ENCODE measurements around the gene ANKRD12.
"Not testable (repeated sequence)": the region's sequence is repeated elsewhere in the genome, so short reads cannot be mapped to it uniquely, and the experiment has no call there.

ANKRD12 gene

DNA sequence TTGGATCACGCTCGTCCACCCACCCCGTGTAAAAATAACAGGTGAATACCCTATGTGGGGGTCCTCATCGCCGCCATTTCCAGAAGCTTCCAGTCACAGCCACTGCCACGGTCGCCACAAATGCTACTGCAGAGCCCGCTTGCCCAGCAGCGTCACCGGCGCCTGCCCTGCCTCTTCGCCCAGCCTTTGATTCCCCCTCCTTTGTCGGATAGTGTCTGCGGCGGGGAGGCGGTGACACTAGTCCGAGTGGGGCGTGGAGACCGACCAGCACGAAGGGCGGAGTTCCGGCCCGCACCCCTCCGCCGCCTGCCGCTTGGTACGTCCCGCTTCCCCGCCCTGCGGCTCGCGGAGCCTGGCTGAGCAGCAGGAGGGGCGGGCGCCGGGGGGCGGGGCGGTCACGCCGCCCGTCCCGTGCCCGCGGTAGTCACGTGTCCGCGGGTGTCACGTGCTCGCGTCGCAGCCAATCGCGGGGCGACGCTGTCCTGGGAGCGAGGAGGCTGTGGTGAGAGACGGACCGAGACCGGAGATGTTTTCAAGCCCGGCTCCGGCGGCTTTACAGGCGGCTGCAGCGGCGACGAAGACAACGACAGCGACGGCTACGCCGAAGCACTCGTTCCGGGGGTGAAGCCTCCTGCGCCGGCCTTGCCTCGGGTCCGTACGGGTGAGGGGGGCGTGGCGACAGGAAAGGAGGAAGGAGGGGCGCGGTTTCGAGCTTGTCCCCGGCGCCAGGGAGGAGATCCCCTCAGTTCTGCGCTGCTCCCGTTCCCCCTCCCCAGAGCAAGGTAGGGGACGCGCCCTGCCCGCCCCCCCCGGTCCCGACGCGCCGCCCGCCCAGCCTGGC is at the start of gene ANKRD12:
TSS of gene ANKRD12 (plus strand) at position 467 of the 841 bp plus-strand sequence. CDS start 45,652 bp downstream, outside the sequence.
- DNase-seq (ENCODE audit: low read depth) = peak; percentile 99

DNA sequence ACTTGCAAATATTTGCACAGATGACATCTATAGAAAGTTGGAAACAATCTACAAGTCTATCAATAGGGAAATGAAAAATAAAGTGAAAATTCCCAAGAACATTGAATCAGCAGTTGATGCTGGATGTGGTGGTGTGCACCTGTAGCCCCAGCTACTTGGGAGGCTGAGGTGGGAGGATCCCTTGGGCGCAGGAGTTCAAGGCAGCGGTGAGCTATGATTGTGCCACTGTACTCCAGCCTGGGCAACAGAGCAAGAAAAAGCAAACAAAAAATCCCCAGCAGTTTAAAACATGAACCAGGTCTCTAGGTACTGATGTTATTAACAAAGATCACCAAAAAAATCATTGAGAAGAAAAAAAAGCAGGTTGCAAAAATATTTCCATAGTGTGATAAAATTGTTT is 49.4 kb upstream of the ANKRD12 start:
- DNase-seq (ENCODE audit: low read depth) = no peak

DNA sequence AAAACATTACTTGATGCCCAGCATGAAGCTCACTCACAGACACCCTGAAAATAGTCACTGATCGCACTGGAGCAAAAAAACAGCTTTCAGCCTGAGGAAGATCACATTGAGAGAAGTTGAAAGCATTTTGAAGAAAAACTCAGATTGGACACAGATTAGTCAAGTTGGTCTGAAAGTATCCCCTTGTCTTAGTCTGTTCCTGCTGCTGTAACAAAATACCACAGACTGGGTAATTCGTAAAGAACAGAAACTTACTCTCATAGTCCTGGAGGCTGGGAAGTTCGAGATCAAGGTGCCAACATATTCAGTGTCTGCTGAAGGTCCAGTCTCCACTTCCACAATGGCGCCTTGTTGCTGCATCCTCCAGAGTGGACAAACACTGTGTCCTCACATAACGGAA is 48.3 kb upstream of the ANKRD12 start:
- DNase-seq (ENCODE audit: low read depth) = no peak

DNA sequence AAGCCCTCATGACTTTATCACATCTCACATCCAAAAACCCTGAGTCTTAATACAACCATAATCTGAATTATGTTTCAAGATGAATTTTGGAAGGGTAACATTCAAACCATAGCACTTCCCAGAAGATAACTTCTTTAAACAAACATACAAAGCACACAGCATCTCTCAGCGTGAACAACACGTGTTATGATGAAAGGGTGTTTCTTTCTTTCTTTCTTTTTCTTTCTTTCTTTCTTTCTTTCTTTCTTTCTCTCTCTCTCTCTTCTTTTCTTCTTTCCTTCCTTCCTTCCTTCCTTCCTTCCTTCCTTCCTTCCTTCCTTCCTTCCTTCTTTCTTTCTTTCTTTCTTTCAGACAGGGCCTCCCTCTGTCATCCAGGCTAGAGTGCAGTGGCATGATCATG is 47.9 kb upstream of the ANKRD12 start:
- not testable (repeated sequence) for DNase-seq (ENCODE audit: low read depth)

DNA sequence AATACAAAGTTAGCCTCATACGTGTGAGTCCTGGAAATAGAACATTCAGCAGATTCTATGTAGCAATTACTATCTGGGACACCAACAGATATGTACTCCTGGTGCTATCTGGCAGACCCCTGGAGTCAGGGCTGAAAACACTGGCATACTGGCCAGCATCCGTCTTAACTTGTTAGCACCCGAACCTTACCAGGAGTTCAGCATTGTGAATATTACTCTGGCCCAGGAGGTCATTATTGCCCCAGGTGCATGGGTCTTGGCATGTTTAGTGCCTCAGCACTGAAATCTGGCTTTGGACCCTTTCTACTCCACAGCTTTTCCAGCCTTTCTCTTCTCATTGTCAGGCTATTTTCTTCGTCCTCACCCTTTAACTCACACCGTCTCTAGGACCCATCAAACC is 46.0 kb upstream of the ANKRD12 start:
- no peak for DNase-seq (ENCODE audit: low read depth)

DNA sequence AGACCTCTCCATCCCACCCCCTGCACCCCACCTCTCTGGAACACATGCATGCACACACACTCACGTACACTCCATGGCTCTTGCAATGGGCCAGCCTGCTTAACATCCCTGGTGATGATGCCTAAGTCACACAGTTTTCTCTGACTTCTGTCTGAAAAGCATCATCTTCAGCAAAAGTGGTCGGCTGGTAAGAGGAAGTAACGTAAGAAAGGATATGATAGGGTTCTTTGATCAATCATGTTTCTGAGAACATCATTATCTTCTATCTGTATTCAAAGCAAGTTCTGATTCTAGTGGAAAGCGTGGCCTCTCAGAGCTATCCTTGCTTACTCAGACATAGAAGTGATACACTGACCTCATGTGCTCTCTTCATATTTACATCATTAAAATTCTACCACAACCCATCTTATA is 45.5 kb upstream of the ANKRD12 start:
- no peak for DNase-seq (ENCODE audit: low read depth)

DNA sequence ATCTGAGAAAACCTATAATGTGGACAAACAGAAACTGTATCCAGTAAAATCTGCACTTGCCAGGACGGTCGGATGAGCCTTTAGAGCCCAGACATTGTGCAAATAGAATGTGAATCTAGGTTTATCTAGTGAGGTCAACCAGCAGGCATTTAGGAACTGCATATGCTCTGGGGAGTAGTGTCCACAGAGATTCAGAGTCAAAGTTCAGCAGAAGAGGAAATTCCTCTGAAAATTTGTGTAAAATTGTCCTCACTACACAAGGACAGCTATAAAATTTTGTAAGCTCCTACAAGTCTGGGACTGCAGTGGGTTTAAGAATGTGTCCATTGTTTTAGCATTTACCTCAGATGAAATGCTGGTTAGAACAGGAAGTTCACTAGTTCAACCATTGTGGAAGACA is 43.9 kb upstream of the ANKRD12 start:
- no peak for DNase-seq (ENCODE audit: low read depth)

DNA sequence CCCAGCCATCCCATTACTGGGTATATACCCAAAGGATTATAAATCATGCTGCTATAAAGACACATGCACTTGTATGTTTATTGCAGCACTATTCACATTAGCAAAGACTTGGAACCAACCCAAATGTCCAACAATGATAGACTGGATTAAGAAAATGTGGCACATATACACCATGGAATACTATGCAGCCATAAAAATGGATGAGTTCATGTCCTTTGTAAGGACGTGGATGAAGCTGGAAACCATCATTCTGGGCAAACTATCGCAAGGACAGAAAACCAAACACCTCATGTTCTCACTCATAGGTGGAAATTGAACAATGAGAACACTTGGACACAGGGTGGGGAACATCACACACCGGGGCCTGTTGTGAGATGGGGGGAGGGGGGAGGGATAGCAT is 43.5 kb upstream of the ANKRD12 start:
- not testable (repeated sequence) for DNase-seq (ENCODE audit: low read depth)

DNA sequence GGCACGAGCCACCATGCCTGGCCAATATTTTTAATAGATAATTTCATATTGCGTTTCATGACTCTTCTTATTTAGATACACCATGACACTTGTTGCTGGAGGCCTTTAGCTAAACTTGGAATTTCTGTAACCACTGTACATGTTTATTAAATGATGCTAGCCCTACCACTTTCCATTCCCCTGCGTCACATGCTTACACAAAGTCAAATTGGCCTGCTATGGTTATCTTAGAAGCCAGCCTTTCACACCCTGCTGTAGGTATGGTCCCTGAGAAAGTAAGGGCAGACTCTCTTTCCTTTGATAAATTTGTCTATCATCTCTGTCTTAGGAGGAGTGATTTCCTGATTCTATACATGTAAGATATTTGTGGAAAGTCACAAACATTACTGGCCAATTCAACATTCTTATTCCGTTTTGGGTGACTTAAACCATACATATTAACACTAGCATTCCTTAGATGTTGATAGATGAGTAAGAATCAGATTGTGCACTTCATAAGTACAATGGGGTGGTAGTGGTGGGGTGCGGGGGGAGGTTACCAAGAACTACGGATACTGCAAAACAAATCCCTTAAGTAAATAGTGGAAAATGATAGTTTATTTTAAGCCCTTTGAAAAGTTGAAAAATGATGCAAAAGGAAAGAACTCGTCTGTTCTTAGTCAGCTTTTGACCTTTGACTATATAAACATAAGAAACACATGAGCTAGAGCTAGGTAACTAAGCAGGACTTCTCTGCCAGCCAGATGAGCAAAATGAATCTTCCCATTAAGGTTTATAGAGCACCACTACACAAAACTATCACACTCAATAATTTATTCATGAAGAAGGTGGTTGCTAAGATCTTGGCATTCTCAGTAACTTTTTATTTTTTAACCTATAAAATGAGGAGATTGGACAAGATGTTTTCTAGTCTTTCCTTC is 42.0 kb upstream of the ANKRD12 start:
- DNase-seq (ENCODE audit: low read depth) = no peak

DNA sequence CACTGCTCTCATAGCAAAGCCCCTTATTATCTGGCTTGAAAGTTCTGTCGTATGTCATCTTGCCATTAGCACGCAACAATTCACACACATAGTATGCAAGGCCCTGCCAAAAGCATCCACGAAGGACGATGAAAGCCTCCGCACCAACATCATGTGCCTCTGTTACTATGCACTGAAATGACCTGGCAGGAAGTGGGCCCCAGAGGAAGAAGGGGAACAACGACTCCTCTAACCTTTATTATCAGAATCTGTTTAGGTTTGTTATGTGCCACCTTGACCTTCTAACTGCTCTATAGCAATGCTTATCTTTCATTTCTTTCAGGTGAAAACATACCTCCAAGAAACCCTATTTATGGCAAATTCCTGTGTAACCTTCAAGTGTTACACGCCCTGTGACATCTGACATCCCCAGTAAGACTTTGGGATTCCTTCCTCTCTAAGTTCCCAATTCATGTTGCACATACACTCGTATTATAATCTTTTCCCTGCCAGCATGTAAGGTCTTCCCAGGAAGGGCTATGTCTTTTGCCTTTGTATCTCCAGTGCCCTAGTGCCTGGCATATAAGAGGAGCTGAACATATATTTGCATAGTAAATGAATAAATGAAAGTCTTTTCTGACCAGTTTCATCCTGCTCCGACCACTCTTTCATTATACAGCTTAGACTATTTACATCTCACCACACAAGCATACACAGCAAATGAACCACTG is 41.1 kb upstream of the ANKRD12 start:
- DNase-seq (ENCODE audit: low read depth) = no peak

DNA sequence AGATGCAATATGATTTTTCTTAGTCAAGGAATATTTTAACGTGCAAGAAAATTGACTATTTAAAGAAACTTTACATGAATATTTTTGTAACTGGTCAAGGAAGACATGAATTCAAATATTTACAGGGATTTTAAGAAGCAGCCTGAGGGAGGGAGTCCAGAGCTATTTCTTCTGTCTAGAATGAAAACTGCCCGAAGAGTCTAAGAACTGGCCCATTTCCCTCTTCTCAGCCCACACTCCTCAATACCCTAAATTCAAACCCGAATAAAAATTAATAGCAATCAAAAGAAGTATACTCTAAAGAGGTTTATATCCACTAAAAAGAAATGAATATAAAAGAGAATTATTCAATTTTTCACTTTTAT is 40.6 kb upstream of the ANKRD12 start:
- DNase-seq (ENCODE audit: low read depth) = no peak

DNA sequence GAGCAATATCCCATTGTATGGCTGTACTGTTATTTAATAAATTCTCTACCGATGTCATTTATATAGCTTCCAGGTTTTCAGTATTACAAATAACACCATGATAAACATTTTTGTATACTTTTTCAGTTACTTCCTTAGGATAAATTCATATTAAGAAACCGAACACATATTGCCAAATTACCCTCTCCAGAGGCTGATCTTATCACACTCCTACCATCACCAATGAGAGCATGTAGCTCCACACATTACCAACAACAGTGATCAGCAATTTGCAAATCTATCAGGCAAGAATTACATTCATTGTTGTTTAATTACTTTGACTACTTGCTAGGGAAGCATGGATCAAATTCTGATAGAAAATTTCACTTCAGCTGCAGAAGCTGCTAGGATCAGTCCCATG is 39.9 kb upstream of the ANKRD12 start:
- no peak for DNase-seq (ENCODE audit: low read depth)

DNA sequence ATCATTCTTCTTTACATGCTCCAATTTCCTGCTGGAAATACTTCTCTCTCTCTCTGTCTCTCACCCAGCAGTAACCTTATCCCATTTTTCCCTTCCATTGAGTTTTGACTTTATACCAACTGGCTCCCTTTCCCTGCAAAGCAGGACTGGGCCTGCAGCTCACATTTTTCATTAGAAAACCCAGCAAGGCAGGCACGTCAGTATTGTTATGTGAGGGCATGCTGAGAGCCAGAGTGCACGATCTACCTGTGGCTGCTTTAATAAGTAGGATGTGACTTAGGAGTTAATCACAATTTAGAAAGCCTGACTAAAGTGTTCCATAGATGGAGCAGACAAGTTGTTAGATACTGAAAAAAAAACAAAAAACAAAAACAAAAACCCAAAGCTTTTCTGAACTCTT is 39.2 kb upstream of the ANKRD12 start:
- DNase-seq (ENCODE audit: low read depth) = no peak

DNA sequence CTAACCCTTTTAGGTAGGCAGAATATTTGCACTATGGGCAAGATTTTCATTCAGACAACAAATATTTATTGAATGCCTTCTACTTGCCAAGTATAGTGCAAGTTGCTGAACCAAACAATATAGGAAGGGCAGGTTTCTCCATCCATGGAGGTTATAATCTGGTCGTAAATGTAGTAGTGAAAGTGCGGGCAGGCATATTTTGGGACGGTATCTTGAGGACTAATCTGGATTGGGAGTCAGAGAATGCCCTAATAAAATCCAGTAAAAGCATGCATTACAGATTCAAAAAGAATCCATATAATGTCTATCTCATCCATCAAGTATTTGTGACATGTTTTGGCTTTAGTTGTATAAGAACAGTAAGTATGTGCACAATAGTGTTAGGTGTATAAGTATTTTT is 35.8 kb upstream of the ANKRD12 start:
- no peak for DNase-seq (ENCODE audit: low read depth)

DNA sequence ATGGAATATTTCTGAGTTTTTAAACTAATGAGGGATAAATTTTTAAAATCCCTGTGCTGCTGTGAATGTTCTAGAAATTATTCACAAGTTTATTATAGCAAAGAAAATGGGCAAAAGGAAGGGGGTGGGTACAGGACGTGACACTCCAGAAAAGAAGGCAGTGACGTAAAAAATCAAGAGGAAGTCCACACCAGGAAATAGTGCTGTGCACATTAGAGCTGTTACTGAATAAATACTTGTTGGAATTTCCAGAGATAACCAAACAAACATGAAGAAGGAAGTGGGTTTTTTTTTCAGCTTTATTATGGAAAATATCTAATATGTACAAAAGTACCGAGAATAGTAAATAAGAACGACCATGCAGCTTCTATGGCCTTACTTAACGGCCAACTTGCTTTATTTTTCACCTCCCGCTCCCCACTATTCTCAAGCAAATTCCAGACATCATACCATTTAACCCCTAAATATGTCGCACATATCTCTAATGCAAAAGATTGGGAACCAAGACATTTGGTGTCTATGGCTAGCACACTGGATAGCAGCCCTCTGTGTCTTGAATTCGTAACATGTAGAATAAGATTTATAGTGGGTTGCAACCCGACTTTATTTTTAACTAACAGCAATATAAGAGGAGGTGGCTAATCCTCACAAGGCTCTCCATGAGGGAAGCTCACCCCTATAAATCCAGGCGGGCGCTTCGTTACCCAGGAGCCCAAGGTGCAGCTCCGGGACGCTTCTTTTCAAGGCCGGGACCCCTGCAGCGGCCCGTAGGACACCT is 34.7 kb upstream of the ANKRD12 start:
- no peak for DNase-seq (ENCODE audit: low read depth)

DNA sequence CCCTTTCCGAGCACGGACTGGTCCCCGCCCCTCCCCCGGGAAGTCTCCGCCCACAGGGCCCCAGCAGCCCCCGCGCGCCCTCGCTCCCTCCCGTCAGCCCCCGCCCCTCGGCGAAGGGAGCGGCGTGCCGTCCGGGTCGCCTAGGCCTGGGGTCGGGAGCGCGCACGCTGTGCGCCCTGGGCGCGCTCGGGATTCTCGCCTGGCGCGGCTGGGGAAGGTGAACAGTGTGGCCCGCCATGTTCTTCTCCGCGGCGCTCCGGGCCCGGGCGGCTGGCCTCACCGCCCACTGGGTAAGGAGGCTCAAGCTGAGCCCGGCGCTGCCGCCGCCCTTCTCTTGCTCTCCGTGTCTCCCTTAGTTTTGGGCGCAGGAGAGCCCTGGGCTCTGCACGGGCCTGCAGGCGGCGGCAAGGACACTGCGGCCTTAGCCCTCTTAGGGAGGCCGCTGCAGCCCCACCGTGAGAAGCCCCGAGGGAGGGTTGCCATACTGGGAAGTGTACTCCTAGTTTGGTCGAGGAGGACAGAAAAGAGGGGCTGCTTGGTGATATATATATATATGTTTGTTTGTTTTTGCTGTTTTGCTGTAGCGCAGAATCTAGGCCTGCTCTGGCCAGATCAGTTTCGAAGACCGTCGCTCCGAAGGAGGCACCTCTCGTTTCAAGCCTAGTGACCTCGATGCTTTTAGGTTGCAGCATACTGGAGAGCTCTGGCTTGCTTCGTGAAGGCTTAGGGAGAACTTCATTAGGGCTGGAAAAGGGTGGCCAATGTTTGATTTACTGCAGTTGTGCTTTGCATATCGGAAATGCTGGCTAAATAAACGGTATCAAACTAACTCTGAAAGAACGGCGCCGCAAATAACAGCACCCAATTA is 33.8 kb upstream of the ANKRD12 start, which contains the start of gene NDUFV2:
TSS of gene NDUFV2 (plus strand) at position 192 of the 868 bp plus-strand sequence. CDS start at position 237, 45 bp downstream.
- peak; percentile 99 for DNase-seq (ENCODE audit: low read depth)

DNA sequence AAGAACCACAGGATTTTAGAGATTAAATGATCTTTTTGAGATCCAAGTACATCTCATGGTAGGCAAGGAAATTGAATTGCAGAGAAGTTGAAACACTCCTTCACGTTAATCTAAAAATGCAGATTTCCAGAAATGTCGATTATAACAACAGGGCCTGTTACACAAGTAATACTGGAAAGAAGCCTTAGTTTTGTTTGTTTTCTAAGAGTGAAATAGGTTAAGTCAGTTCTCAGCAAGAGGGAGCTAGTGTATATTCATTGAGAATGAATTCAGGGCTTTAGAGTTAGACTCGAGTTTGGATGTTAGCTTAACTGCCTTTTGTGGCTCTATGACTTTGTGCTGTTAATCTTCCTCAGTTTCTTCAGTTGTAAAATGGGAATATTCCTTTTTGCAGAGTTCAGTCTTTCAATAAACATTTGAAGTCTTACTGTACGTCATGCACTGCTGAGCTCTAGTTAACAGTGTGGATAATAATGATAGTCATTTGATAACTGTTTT is 33.2 kb upstream of the ANKRD12 start:
- no peak for DNase-seq (ENCODE audit: low read depth)

DNA sequence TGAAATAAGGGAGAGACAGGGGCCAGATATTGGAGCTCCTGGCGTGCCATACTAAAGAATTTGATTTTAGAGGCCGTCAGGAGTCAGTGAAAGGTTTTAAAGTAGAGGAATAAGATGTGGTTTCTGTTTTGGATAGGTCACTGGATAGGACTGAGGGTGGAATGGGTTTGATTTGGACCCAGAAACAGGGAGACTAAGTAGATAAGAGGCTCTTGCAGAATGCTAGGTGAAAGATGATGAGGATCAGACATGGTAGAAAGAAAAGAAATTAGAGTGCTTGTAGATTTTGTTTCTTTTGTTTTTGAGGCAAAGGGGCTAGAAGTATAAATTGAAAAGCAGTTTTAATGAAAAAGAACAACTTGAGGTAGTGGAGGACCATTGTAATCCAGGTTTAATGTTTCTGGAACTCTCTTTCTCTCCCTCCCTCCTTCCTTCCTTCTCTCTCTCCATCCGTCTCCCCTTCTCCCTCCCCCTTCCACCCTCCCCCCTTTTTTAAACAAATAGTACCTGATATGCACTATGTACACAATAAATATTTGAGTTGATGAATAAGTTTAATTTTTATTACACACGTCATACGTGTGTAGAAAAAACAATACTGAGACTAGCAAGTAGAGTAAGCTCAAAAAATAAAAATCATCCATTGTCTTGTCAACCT is 32.2 kb upstream of the ANKRD12 start:
- no peak for DNase-seq (ENCODE audit: low read depth)

DNA sequence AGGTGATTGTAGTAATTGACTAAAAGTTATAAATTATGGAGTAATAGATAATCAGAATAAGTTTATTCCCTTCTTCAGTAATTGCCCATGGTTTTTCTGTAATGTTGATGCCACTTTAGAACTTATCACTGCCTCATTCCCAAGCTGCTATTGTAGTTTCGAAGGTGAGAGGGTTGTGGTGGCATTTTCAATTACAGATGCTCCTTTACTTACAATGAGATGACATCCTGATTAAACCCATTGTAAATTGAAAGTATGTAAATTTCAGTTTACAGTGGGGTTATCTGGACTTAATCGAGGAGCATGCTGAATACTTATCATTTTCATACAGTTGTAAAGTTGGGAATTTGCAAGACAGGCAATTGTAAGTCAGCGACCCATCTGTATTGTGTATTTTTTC is 31.2 kb upstream of the ANKRD12 start:
- no peak for DNase-seq (ENCODE audit: low read depth)

DNA sequence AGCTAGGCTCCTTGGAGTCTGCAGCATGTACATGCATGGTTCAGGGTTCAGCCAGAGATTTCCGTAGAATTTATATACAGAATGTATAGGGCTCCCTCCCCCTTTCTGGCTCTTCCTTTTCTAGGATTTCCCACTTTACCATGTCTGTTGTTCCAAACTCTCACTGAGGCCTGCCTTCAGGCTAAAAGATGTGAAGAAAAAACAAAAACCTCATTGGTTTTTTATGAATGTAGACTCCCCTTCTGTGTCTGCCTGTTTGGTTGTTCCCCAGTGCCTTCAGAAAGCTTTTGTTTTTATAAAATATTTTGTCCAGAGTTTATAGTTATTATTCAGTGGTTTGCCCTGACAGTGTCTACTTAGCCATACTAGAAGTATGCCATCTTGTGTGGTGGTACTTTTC is 30.5 kb upstream of the ANKRD12 start:
- no peak for DNase-seq (ENCODE audit: low read depth)

All from activated T-helper 1 cell treated with Interleukin-2 at 50 U/mL for 16 hours (primary cell).